GM21515 (cell line): ENCODE measurements around the gene TSSK6.

Source experiments
- ATAC-seq: cut with Tn5 transposase; IDR thresholded peaks from one replicate; pipeline ENCODE4 v1.9.1; 2021; ENCODE audit not compliant: unreplicated experiment

TSSK6 gene

DNA sequence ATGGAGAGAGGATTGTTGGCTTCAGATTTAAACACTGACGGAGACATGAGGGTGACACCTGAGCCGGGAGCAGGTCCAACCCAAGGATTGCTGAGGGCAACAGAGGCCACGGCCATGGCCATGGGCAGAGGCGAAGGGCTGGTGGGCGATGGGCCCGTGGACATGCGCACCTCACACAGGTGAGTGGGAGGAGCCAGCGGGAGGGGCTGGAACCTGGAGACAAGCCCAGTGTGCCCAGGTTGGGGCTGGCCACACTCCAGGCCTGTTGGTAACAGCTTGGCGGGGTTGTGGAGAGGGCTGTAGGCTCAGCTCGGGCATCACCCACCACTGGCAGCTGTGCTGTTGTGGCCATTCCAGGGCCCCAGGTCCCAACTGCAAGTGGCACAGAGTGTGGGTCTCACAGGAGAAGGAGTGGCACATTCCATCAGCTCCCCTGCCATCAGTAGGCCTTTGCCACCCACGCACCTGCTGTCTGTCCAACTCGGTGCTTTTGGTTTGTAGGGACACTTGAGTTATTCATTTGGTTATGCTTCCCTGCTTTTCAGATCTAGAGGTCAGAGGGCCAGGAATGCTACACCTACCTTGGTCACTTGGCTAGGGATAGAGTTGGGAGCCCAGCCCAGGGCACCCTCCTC is 49.8 kb downstream of the TSSK6 start:
- no peak for ATAC-seq

GRCh38 chr19:19464339-19465098 is 50.8 kb downstream of the TSSK6 start:
- no peak for ATAC-seq
